ENCODE measurements around the gene POTEG.
"Not testable (repeated sequence)": the region's sequence is repeated elsewhere in the genome, so short reads cannot be mapped to it uniquely, and the experiment has no call there.

DNA sequence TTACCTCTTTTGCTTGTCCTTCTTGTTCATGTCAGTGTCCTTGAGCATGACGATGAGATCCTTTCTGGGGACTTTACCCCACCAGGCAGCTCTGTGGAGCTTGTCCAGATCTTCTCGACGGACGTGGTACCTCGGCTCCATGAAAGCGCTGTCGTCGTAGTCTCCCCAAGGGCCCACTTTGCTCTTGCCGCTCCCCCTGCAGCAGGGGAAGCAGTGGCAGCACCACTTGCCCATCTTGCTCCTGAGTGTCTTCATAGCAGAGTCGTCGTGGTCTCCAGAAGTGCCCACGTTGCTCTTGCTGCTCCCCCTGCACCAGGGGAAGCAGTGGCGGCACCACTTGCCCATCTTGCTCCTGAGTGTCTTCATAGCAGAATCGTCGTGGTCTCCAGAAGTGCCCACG is 376 bp downstream of the POTEG start:
- TF ChIP-seq, protein P1, sequence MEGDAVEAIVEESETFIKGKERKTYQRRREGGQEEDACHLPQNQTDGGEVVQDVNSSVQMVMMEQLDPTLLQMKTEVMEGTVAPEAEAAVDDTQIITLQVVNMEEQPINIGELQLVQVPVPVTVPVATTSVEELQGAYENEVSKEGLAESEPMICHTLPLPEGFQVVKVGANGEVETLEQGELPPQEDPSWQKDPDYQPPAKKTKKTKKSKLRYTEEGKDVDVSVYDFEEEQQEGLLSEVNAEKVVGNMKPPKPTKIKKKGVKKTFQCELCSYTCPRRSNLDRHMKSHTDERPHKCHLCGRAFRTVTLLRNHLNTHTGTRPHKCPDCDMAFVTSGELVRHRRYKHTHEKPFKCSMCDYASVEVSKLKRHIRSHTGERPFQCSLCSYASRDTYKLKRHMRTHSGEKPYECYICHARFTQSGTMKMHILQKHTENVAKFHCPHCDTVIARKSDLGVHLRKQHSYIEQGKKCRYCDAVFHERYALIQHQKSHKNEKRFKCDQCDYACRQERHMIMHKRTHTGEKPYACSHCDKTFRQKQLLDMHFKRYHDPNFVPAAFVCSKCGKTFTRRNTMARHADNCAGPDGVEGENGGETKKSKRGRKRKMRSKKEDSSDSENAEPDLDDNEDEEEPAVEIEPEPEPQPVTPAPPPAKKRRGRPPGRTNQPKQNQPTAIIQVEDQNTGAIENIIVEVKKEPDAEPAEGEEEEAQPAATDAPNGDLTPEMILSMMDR (IDR thresholded peaks at IDR 0.05 in 8 of 11, conservative IDR thresholded peaks at IDR 0.05 in 3 of 11) = not testable (repeated sequence)
- TF ChIP-seq POLR2A (IDR thresholded peaks at IDR 0.05) = not testable (repeated sequence)
